Neural progenitor cell (in vitro differentiated cells): ENCODE measurements around the gene ACTL10.

Experiments used
- CTCF ChIP-seq: fragments of 200-600 bp; sonication (generic); IDR thresholded peaks from 2 replicates; pipeline ENCODE4 v1.5.1; 2017; ENCODE audit warnings: antibody characterized with exemption, mild to moderate bottlenecking
- EZH2 ChIP-seq: fragments of 200-600 bp; sonication (generic); IDR thresholded peaks from 2 replicates; pipeline ENCODE4 v1.6.1; 2017; ENCODE audit warnings: antibody characterized with exemption, mild to moderate bottlenecking, moderate library complexity

DNA sequence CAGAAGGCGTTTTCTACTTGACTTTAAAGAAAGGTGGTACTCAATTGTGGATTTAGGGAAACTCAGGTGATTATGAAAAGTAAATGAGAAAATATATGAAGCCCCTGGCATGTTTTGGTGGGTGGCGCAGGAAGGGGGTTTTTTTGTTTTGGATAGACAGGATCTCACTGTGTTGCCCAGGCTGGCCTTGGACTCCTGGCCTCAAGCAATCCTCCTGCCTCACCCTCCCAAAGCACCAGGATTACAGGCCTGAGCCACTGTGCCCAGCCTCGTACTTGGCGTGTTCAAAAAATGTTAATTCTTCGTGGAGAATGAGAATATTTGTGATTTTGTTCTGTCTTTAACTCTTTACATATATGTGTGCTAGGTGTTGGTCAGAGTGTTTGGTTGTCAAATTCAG is 36.8 kb upstream of the ACTL10 start:
- TF ChIP-seq CTCF (no peak), EZH2 (no peak)
